ENCODE results near the gene CLCNKB. TPM values are rescaled to one million over a fixed set of nuclear protein-coding genes. Genes with fewer than 3 reads are reported as not detected.
"Not testable (repeated sequence)": the region's sequence is repeated elsewhere in the genome, so short reads cannot be mapped to it uniquely, and the experiment has no call there.

Gene CLCNKB
- total RNA-seq, 4 donors from 2014 or later, result not detected

GRCh38 chr1:16051039-16051438 is 7.5 kb downstream of the CLCNKB start:
- in situ Hi-C loops (cut with MboI; ENCODE audit: low sequenced_read_pairs in 4 of 4) (loop anchor here in 3 of 4 donors (10.0 to 25.0 kb wide), 2 partner anchors 46 to 239 kb away; partner anchors contain the start of genes SRARP (in 2 of the 3) and UQCRHL (in 1 of the 3)), intact Hi-C loops (cut with DNase I; ENCODE audit: low total_unique reads) (no loop called here)
- TF ChIP-seq CTCF (IDR thresholded peaks at IDR 0.05 in 4 of 5, conservative IDR thresholded peaks at IDR 0.05 in 1 of 5), result no peak
- TF ChIP-seq POLR2A (IDR thresholded peaks at IDR 0.05), result no peak
- DNase-seq, result no peak
- Histone ChIP-seq H3K9me3 (no peaks in the 10 kb centered on the region), H3K36me3 (no peaks in the 10 kb centered on the region), H3K27ac (no peak overlapping the region), H3K27me3 (no peaks in the 10 kb centered on the region), H3K4me3 (no peak overlapping the region), H3K4me1 (peaks cover 0 to 4% of the 10 kb centered on the region in 2 donors)
- no peak for ATAC-seq

- in situ Hi-C loops (cut with MboI; ENCODE audit: low sequenced_read_pairs in 4 of 4), result loop anchor here in 3 of 4 donors (10.0 to 25.0 kb wide), 2 partner anchors 47 to 240 kb away; partner anchors contain the start of genes SRARP (in 2 of the 3) and UQCRHL (in 1 of the 3)
- H3K4me3 ChIP-seq; H3K4me1 ChIP-seq; ATAC-seq; H3K27ac ChIP-seq; H3K27me3 ChIP-seq; H3K9me3 ChIP-seq; DNase-seq; H3K36me3 ChIP-seq; intact Hi-C loops (cut with DNase I; ENCODE audit: low total_unique reads): not testable (repeated sequence)
These were observed 8.4 kb downstream of the CLCNKB start for GRCh38 chr1:16051949-16052348.

- no peaks in the 10 kb centered on the region for H3K36me3 ChIP-seq
- peaks cover 0 to 1% of the 10 kb centered on the region in 2 donors for H3K4me1 ChIP-seq
- H3K27me3 ChIP-seq, result no peaks in the 10 kb centered on the region
- no peak for ATAC-seq
- in situ Hi-C loops (cut with MboI; ENCODE audit: low sequenced_read_pairs in 4 of 4), result loop anchor here in 3 of 4 donors (10.0 to 25.0 kb wide), 2 partner anchors 49 to 242 kb away; partner anchors contain the start of genes SRARP (in 2 of the 3) and UQCRHL (in 1 of the 3)
- no peak for TF ChIP-seq POLR2A (IDR thresholded peaks at IDR 0.05)
- H3K27ac ChIP-seq, result no peak overlapping the region
- DNase-seq, result no peak
- H3K4me3 ChIP-seq, result no peak overlapping the region
- no peaks in the 10 kb centered on the region for H3K9me3 ChIP-seq
- intact Hi-C loops (cut with DNase I; ENCODE audit: low total_unique reads), result no loop called here
These were observed 10.4 kb downstream of the CLCNKB start for GRCh38 chr1:16053781-16054502.

GRCh38 chr1:16054598-16055540 is 11.3 kb downstream of the CLCNKB start:
- no peak for TF ChIP-seq POLR2A (IDR thresholded peaks at IDR 0.05)
- no peak for TF ChIP-seq CTCF (IDR thresholded peaks at IDR 0.05 in 4 of 5, conservative IDR thresholded peaks at IDR 0.05 in 1 of 5)

GRCh38 chr1:16055613-16056520 is 12.3 kb downstream of the CLCNKB start:
- ATAC-seq (peak; percentile 80 to 91), DNase-seq (peak; percentile 61 to 81)
- no peaks in the 10 kb centered on the region for H3K36me3 ChIP-seq
- intact Hi-C loops (cut with DNase I; ENCODE audit: low total_unique reads) (loop anchor here (1.0 kb wide), 2 partner anchors 47 to 264 kb away; no protein-coding TSS in a partner anchor), in situ Hi-C loops (cut with MboI; ENCODE audit: low sequenced_read_pairs in 4 of 4) (loop anchor here in 3 of 4 donors (10.0 to 25.0 kb wide), 2 partner anchors 51 to 244 kb away; partner anchors contain the start of genes SRARP (in 2 of the 3) and UQCRHL (in 1 of the 3))
- H3K4me1 ChIP-seq, result no peaks in the 10 kb centered on the region
- no peak overlapping the region for H3K4me3 ChIP-seq
- no peak overlapping the region for H3K27ac ChIP-seq
- H3K27me3 ChIP-seq, result no peaks in the 10 kb centered on the region
- no peaks in the 10 kb centered on the region for H3K9me3 ChIP-seq
- no peak for TF ChIP-seq POLR2A (IDR thresholded peaks at IDR 0.05)
- peak; percentile 80 to 99 (median 97) for TF ChIP-seq CTCF (IDR thresholded peaks at IDR 0.05 in 4 of 5, conservative IDR thresholded peaks at IDR 0.05 in 1 of 5)

More at GRCh38 chr1:16054598-16055540, 11.3 kb downstream of the CLCNKB start:
- Histone ChIP-seq H3K36me3 (no peaks in the 10 kb centered on the region), H3K4me3 (no peak overlapping the region), H3K4me1 (no peaks in the 10 kb centered on the region), H3K9me3 (no peaks in the 10 kb centered on the region), H3K27me3 (no peaks in the 10 kb centered on the region), H3K27ac (no peak overlapping the region)
- no peak for ATAC-seq
- DNase-seq, result no peak
- in situ Hi-C loops (cut with MboI; ENCODE audit: low sequenced_read_pairs in 4 of 4) (loop anchor here in 3 of 4 donors (10.0 to 25.0 kb wide), 2 partner anchors 50 to 243 kb away; partner anchors contain the start of genes SRARP (in 2 of the 3) and UQCRHL (in 1 of the 3)), intact Hi-C loops (cut with DNase I; ENCODE audit: low total_unique reads) (no loop called here)

- H3K4me1 ChIP-seq, ATAC-seq, H3K36me3 ChIP-seq, DNase-seq, H3K27me3 ChIP-seq, H3K4me3 ChIP-seq, H3K9me3 ChIP-seq, H3K27ac ChIP-seq: not testable (repeated sequence)
- in situ Hi-C loops (cut with MboI; ENCODE audit: low sequenced_read_pairs in 4 of 4) (loop anchor here in 3 of 4 donors (10.0 to 25.0 kb wide), 2 partner anchors 52 to 244 kb away; partner anchors contain the start of genes SRARP (in 2 of the 3) and UQCRHL (in 1 of the 3)), intact Hi-C loops (cut with DNase I; ENCODE audit: low total_unique reads) (loop anchor here (1.0 kb wide), 2 partner anchors 47 to 264 kb away; no protein-coding TSS in a partner anchor)
These were observed 12.9 kb downstream of the CLCNKB start for GRCh38 chr1:16056521-16056912.

All from gastrocnemius medialis (tissue), 4 donors.